Fibroblast of peridontal ligament (primary cell): ENCODE data around the gene VSX1.

Source experiments
- DNase-seq: peaks from one replicate; pipeline ENCODE4 v3.0.0-alpha.2; 2010; ENCODE audit errors: extremely low read depth

Gene VSX1

GRCh38 chr20:25040438-25040831 lies 41.5 kb downstream of the VSX1 start:
- peak; percentile 55 for DNase-seq

- DNase-seq, result peak; percentile 81
Observed at GRCh38 chr20:25039697-25040437, 42.1 kb downstream of the VSX1 start.

- no peak for DNase-seq
Observed at GRCh38 chr20:25038591-25039015, 43.3 kb downstream of the VSX1 start.

GRCh38 chr20:25038103-25038410 lies 43.9 kb downstream of the VSX1 start:
- peak; percentile 55 for DNase-seq

GRCh38 chr20:25037288-25038102 lies 44.4 kb downstream of the VSX1 start:
- DNase-seq, result no peak

GRCh38 chr20:25036331-25036936 lies 45.5 kb downstream of the VSX1 start:
- DNase-seq, result peak; percentile 17

- no peak for DNase-seq
Observed at GRCh38 chr20:25035921-25036320, 46.0 kb downstream of the VSX1 start.

- no peak for DNase-seq
Observed at GRCh38 chr20:25033924-25034300, 48.0 kb downstream of the VSX1 start.

- no peak for DNase-seq
Observed at GRCh38 chr20:25033265-25033923, 48.5 kb downstream of the VSX1 start.

GRCh38 chr20:25032478-25033264 lies 49.3 kb downstream of the VSX1 start:
- no peak for DNase-seq

- DNase-seq, result no peak
Observed at GRCh38 chr20:25032065-25032477, 49.9 kb downstream of the VSX1 start.

GRCh38 chr20:25031241-25031640 lies 50.7 kb downstream of the VSX1 start:
- no peak for DNase-seq

GRCh38 chr20:25030649-25031207 lies 51.2 kb downstream of the VSX1 start:
- no peak for DNase-seq

- no peak for DNase-seq
Observed at GRCh38 chr20:25030007-25030648, 51.8 kb downstream of the VSX1 start.

- DNase-seq, result no peak
Observed at GRCh38 chr20:25025986-25026605, 55.8 kb downstream of the VSX1 start.
